AG10803 (cell line): ENCODE measurements around the gene AMN.

ENCODE experiments used
- DNase-seq: peaks from one replicate; pipeline ENCODE4 v3.0.0; 2010; ENCODE audit warnings: low read depth
- H3K4me3 ChIP-seq: 2 replicates; pipeline ENCODE4 v1.5.1; 2011; ENCODE audit warnings: mild to moderate bottlenecking, low read length, control low read depth
- CTCF ChIP-seq: conservative IDR thresholded peaks from 2 replicates; pipeline ENCODE4 v1.5.1; 2011; ENCODE audit warnings: mild to moderate bottlenecking, low read length, control low read depth, inconsistent platforms

AMN gene

GRCh38 chr14:102955636-102956408, 33.4 kb downstream of the AMN start:
- H3K4me3 ChIP-seq: no peak overlapping the region
- no peak for TF ChIP-seq CTCF
- DNase-seq: peak; percentile 25

GRCh38 chr14:102957222-102957621, 34.8 kb downstream of the AMN start:
- H3K4me3 ChIP-seq: no peak overlapping the region
- TF ChIP-seq CTCF: no peak
- no peak for DNase-seq

- no peak overlapping the region for H3K4me3 ChIP-seq
- no peak for DNase-seq
- no peak for TF ChIP-seq CTCF
Measured at GRCh38 chr14:102958461-102958860, 36.0 kb downstream of the AMN start.

GRCh38 chr14:102962111-102962627, 39.7 kb downstream of the AMN start:
- no peak for TF ChIP-seq CTCF
- no peak for DNase-seq
- H3K4me3 ChIP-seq: no peak overlapping the region

GRCh38 chr14:102964152-102964730, 41.8 kb downstream of the AMN start:
- no peak for DNase-seq
- TF ChIP-seq CTCF: no peak
- H3K4me3 ChIP-seq: no peak overlapping the region

GRCh38 chr14:102965282-102965681, 42.8 kb downstream of the AMN start:
- no peak for TF ChIP-seq CTCF
- no peak for DNase-seq
- H3K4me3 ChIP-seq: no peak overlapping the region
